ENCODE measurements around the gene CSKMT. TPM values are rescaled to one million over a fixed set of nuclear protein-coding genes. Genes with fewer than 3 reads are reported as not detected.

Gene CSKMT
- total and polyA plus RNA-seq, 2 donors (not counting 1 experiment from before 2014, with no cell fraction given), result 39.0 to 57.3 TPM

DNA sequence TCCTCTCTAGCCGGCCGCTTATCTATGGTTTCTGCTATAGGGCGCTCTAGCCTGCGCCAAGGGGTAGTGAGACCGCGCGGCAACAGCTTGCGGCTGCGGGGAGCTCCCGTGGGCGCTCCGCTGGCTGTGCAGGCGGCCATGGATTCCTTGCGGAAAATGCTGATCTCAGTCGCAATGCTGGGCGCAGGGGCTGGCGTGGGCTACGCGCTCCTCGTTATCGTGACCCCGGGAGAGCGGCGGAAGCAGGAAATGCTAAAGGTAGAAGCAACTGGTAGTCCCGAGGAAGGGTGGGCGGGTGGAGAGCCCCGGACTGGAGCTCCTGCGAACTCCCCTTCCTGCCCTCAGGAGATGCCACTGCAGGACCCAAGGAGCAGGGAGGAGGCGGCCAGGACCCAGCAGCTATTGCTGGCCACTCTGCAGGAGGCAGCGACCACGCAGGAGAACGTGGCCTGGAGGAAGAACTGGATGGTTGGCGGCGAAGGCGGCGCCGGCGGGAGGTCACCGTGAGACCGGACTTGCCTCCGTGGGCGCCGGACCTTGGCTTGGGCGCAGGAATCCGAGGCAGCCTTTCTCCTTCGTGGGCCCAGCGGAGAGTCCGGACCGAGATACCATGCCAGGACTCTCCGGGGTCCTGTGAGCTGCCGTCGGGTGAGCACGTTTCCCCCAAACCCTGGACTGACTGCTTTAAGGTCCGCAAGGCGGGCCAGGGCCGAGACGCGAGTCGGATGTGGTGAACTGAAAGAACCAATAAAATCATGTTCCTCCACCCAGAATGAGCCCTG, 6.7 kb downstream of the CSKMT start, which contains the start of the genes LBHD1 and UQCC3:
TSS of gene LBHD1 (minus strand) at position 660 of the 782 bp plus-strand sequence. CDS start 2,236 bp downstream, outside the sequence.
TSS of gene UQCC3 (plus strand) at position 66 of the 782 bp plus-strand sequence. CDS start at position 139, 73 bp downstream.
- ATAC-seq (ENCODE audit: low read depth), result peak; percentile 77
- peak within 1 kb of the TSS; percentile 56 to 71 for H3K27ac ChIP-seq (ENCODE audit: low read length in 2 of 2)
- intact Hi-C loops (cut with micrococcal nuclease), result loop anchor here (1.0 to 2.0 kb wide), 6 partner anchors 7 to 209 kb away; partner anchors contain the start of genes GANAB, HNRNPUL2, INTS5 and SLC3A2
- Mint-ChIP-seq H3K27ac (peak within 1 kb of the TSS; percentile 97), H3K9me3 (ENCODE audit: insufficient read depth) (no peaks in the 10 kb centered on the region), H3K27me3 (no peaks in the 10 kb centered on the region), H3K4me1 (peaks cover 48% of the 10 kb centered on the region), H3K4me3 (peak within 1 kb of the TSS; percentile 100)
- H3K4me1 ChIP-seq (ENCODE audit: control insufficient read depth in 2 of 2, insufficient read depth in 2 of 2, low read length in 2 of 2), result peaks cover 21 to 36% of the 10 kb centered on the region in 2 donors
- DNase-seq, result peak; percentile 86
- under 1% methylated on average over 59 of the region's 59 CpGs for WGBS (ENCODE audit: insufficient coverage)
- H4K20me1 ChIP-seq (ENCODE audit: control insufficient read depth, insufficient read depth, low read length, poor library complexity, severe bottlenecking), result peaks cover 5% of the 10 kb centered on the region
- TF ChIP-seq EZH2 (IDR thresholded peaks at IDR 0.05; ENCODE audit: borderline replicate concordance, insufficient read depth, low read depth, low read length, poor library complexity, severe bottlenecking), result no peak
- TF ChIP-seq, protein P1, sequence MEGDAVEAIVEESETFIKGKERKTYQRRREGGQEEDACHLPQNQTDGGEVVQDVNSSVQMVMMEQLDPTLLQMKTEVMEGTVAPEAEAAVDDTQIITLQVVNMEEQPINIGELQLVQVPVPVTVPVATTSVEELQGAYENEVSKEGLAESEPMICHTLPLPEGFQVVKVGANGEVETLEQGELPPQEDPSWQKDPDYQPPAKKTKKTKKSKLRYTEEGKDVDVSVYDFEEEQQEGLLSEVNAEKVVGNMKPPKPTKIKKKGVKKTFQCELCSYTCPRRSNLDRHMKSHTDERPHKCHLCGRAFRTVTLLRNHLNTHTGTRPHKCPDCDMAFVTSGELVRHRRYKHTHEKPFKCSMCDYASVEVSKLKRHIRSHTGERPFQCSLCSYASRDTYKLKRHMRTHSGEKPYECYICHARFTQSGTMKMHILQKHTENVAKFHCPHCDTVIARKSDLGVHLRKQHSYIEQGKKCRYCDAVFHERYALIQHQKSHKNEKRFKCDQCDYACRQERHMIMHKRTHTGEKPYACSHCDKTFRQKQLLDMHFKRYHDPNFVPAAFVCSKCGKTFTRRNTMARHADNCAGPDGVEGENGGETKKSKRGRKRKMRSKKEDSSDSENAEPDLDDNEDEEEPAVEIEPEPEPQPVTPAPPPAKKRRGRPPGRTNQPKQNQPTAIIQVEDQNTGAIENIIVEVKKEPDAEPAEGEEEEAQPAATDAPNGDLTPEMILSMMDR (IDR thresholded peaks at IDR 0.05), result no peak
- no peaks in the 10 kb centered on the region for H3K9me3 ChIP-seq (ENCODE audit: control extremely low read depth in 1 of 3, control insufficient read depth in 2 of 3, insufficient read depth in 1 of 3, low read length in 2 of 3)
- H3K36me3 ChIP-seq (replicated peaks in 1 of 2; ENCODE audit: control extremely low read depth in 1 of 2, control insufficient read depth in 1 of 2, extremely low read depth in 1 of 2, insufficient read depth in 2 of 2, low read length in 1 of 2), result peaks cover 3 to 24% of the 10 kb centered on the region in 2 experiments
- H3K4me2 ChIP-seq (replicated peaks; ENCODE audit: low read depth, low read length, poor library complexity, severe bottlenecking), result peak within 1 kb of the TSS; percentile 94
- ChIA-PET POLR2A (interaction anchor here (0.6 to 2.8 kb wide), 22 partner anchors 8 to 220 kb away, joined by 3 to 21 read pairs (median 5); partner anchors contain the start of genes B3GAT3, EEF1G, GANAB and HNRNPUL2), CTCF (interaction anchor here (0.6 to 2.5 kb wide), 12 partner anchors 9 to 186 kb away, joined by 3 to 13 read pairs (median 4); partner anchors contain the start of genes B3GAT3, EEF1G, INTS5 and TUT1)
- H3K4me3 ChIP-seq (ENCODE audit: control extremely low read depth in 1 of 5, extremely low read depth in 1 of 5, insufficient read depth in 1 of 5, low read depth in 2 of 5, low read length in 4 of 5), result peak within 1 kb of the TSS; percentile 85 to 97 (median 87)
- H3K79me2 ChIP-seq (ENCODE audit: control insufficient read depth, insufficient read depth, low read length), result peaks cover 63% of the 10 kb centered on the region
- H3K27me3 ChIP-seq (replicated peaks in 1 of 4; ENCODE audit: control extremely low read depth in 1 of 4, control insufficient read depth in 3 of 4, insufficient read depth in 4 of 4, low read length in 3 of 4), result no peaks in the 10 kb centered on the region
- H2AFZ ChIP-seq (ENCODE audit: insufficient read depth, low read depth, low read length, poor library complexity, severe bottlenecking), result peak within 1 kb of the TSS; percentile 92
- H3K9ac ChIP-seq (ENCODE audit: low read length), result peak within 1 kb of the TSS; percentile 97
